Ovary (tissue), 3 donors: ENCODE data around the gene CSK.

Experiments used
- CTCF ChIP-seq, 3 donors: fragments of 450-650 bp in 2 of 3; fragments of 200-600 bp in 1 of 3; IDR thresholded peaks; one replicate each; pipeline versions ENCODE4 v1.5.1 to v1.8.0; 2016 to 2022; ENCODE audit warnings: antibody characterized with exemption in 3 of 3, mild to moderate bottlenecking in 1 of 3
- POLR2A ChIP-seq: fragments of 450-650 bp; IDR thresholded peaks from one replicate; pipeline ENCODE4 v1.6.1; 2017; ENCODE audit warnings: antibody characterized with exemption, mild to moderate bottlenecking, moderate library complexity
- donor health status: DM: no; HTN: no; CAD: no.

- TF ChIP-seq POLR2A (no peak), CTCF (IDR thresholded peaks at IDR 0.05) (no peak)
Observed at GRCh38 chr15:74784426-74785193, 2.7 kb downstream of the CSK start.
